Osteocyte (in vitro differentiated cells): Measurements from ENCODE around the gene SPC24. TPM values are rescaled to one million over a fixed set of nuclear protein-coding genes. Genes with fewer than 3 reads are reported as not detected.
"Not testable (repeated sequence)": the region's sequence is repeated elsewhere in the genome, so short reads cannot be mapped to it uniquely, and the experiment has no call there.

Experiments used
- DNase-seq: peaks from one replicate; pipeline ENCODE4 v3.0.0; 2021; ENCODE audit warnings: mixed read lengths; ENCODE audit not compliant: unreplicated experiment; ENCODE audit errors: extremely low spot score
- H3K27ac Mint-ChIP-seq: one replicate; pipeline ENCODE4 v1.8.0; 2021; ENCODE audit warnings: mild to moderate bottlenecking, mixed read lengths; ENCODE audit not compliant: unreplicated experiment
- H3K27me3 Mint-ChIP-seq: one replicate; pipeline ENCODE4 v1.8.0; 2021; ENCODE audit warnings: mixed read lengths; ENCODE audit not compliant: unreplicated experiment
- H3K36me3 Mint-ChIP-seq: one replicate; pipeline ENCODE4 v1.8.0; 2021; ENCODE audit warnings: mixed read lengths; ENCODE audit not compliant: unreplicated experiment
- H3K4me1 Mint-ChIP-seq: one replicate; pipeline ENCODE4 v1.8.0; 2021; ENCODE audit warnings: mixed read lengths; ENCODE audit not compliant: unreplicated experiment
- H3K4me3 Mint-ChIP-seq: one replicate; pipeline ENCODE4 v1.8.0; 2021; ENCODE audit warnings: mild to moderate bottlenecking, moderate library complexity, mixed read lengths; ENCODE audit not compliant: unreplicated experiment
- H3K9me3 Mint-ChIP-seq: one replicate; pipeline ENCODE4 v1.8.0; 2021; ENCODE audit warnings: mixed read lengths; ENCODE audit not compliant: unreplicated experiment
- CTCF ChIP-seq: fragments of 200-600 bp; sonication (generic); IDR thresholded peaks from 2 replicates; pipeline ENCODE4 v1.5.0; 2021; ENCODE audit warnings: antibody characterized with exemption, mild to moderate bottlenecking, moderate library complexity
- total RNA-seq: library from RNA; stranded (reverse); gene quantifications from 2 replicates; pipeline ENCODE4 v1.2.1, GENCODE V29; 2021

The SPC24 gene
- total RNA-seq, 1 donor from 2014 or later = 13.5 TPM

GRCh38 chr19:11106477-11106876, 49.1 kb downstream of the SPC24 start:
- DNase-seq = no peak
- H3K27me3 Mint-ChIP-seq = no peaks in the 10 kb centered on the region
- H3K36me3 Mint-ChIP-seq = peaks cover 40% of the 10 kb centered on the region
- H3K4me3 Mint-ChIP-seq = no peak overlapping the region
- no peaks in the 10 kb centered on the region for H3K4me1 Mint-ChIP-seq
- H3K27ac Mint-ChIP-seq = peak overlapping the region; percentile 31
- no peak for TF ChIP-seq CTCF
- no peaks in the 10 kb centered on the region for H3K9me3 Mint-ChIP-seq

GRCh38 chr19:11105014-11105636, 50.5 kb downstream of the SPC24 start:
- DNase-seq = no peak
- H3K4me3 Mint-ChIP-seq = no peak overlapping the region
- H3K27ac Mint-ChIP-seq = no peak overlapping the region
- no peak for TF ChIP-seq CTCF
- no peaks in the 10 kb centered on the region for H3K9me3 Mint-ChIP-seq
- H3K27me3 Mint-ChIP-seq = no peaks in the 10 kb centered on the region
- peaks cover 35% of the 10 kb centered on the region for H3K36me3 Mint-ChIP-seq
- peaks cover 3% of the 10 kb centered on the region for H3K4me1 Mint-ChIP-seq

GRCh38 chr19:11103667-11104066, 51.9 kb downstream of the SPC24 start:
- not testable (repeated sequence) for H3K4me3 Mint-ChIP-seq, H3K9me3 Mint-ChIP-seq, H3K27ac Mint-ChIP-seq, H3K27me3 Mint-ChIP-seq, DNase-seq
- Mint-ChIP-seq H3K4me1 (peaks cover 10% of the 10 kb centered on the region), H3K36me3 (peaks cover 44% of the 10 kb centered on the region)

- no peak overlapping the region for H3K4me3 Mint-ChIP-seq
These were observed 52.6 kb downstream of the SPC24 start for GRCh38 chr19:11102944-11103343.

GRCh38 chr19:11101057-11101456, 54.5 kb downstream of the SPC24 start:
- Mint-ChIP-seq H3K36me3 (peaks cover 35% of the 10 kb centered on the region), H3K27ac (no peak overlapping the region), H3K9me3 (peaks cover 4% of the 10 kb centered on the region), H3K4me3 (no peak overlapping the region), H3K4me1 (peaks cover 24% of the 10 kb centered on the region), H3K27me3 (no peaks in the 10 kb centered on the region)
- no peak for TF ChIP-seq CTCF
- no peak for DNase-seq

More at GRCh38 chr19:11102944-11103343, 52.6 kb downstream of the SPC24 start:
- Mint-ChIP-seq H3K36me3 (peaks cover 40% of the 10 kb centered on the region), H3K27me3 (no peaks in the 10 kb centered on the region), H3K27ac (no peak overlapping the region), H3K4me1 (peaks cover 10% of the 10 kb centered on the region), H3K9me3 (peaks cover 4% of the 10 kb centered on the region)
- no peak for DNase-seq
- no peak for TF ChIP-seq CTCF
